Activated T-helper 2 cell treated with anti-CD3 and anti-CD28 coated beads, Interferon-gamma antibody, Interleukin-2, Interleukin-4, amounts not matched to agents 10 μg/mL and 5 μg/mL and 100 μg/mL, durations not matched to agents 14 hours and 24 hours and 36 hours (primary cell): ENCODE data around the gene DSCAML1. TPM values are rescaled to one million over a fixed set of nuclear protein-coding genes. Genes with fewer than 3 reads are reported as not detected.

Experiments
- DNase-seq: peaks from one replicate; pipeline ENCODE4 v3.0.0; 2021; ENCODE audit warnings: low spot score
- H3K27ac Mint-ChIP-seq: one replicate; pipeline ENCODE4 v1.8.0; 2021; ENCODE audit warnings: mixed read lengths
- H3K27me3 Mint-ChIP-seq: one replicate; pipeline ENCODE4 v1.8.0; 2021; ENCODE audit warnings: low read depth, mixed read lengths
- H3K36me3 Mint-ChIP-seq: one replicate; pipeline ENCODE4 v1.8.0; 2021; ENCODE audit warnings: low read depth, mixed read lengths
- H3K4me1 Mint-ChIP-seq: one replicate; pipeline ENCODE4 v1.8.0; 2021; ENCODE audit warnings: low read depth, mixed read lengths
- H3K4me3 Mint-ChIP-seq: one replicate; pipeline ENCODE4 v1.8.0; 2021; ENCODE audit warnings: low read depth, mild to moderate bottlenecking, moderate library complexity, mixed read lengths
- H3K9me3 Mint-ChIP-seq: one replicate; pipeline ENCODE4 v1.8.0; 2021; ENCODE audit warnings: mixed read lengths
- intact Hi-C: fragments of 100-400 bp; cut with micrococcal nuclease; formaldehyde crosslinking; loops from one replicate; pipeline ENCODE4 v1.15.1; 2023
- total RNA-seq: library from RNA; stranded (reverse); gene quantifications from 2 replicates; pipeline ENCODE4 v1.2.3, GENCODE V29; 2022

The DSCAML1 gene
- total RNA-seq, 1 donor from 2014 or later = not detected

DNA sequence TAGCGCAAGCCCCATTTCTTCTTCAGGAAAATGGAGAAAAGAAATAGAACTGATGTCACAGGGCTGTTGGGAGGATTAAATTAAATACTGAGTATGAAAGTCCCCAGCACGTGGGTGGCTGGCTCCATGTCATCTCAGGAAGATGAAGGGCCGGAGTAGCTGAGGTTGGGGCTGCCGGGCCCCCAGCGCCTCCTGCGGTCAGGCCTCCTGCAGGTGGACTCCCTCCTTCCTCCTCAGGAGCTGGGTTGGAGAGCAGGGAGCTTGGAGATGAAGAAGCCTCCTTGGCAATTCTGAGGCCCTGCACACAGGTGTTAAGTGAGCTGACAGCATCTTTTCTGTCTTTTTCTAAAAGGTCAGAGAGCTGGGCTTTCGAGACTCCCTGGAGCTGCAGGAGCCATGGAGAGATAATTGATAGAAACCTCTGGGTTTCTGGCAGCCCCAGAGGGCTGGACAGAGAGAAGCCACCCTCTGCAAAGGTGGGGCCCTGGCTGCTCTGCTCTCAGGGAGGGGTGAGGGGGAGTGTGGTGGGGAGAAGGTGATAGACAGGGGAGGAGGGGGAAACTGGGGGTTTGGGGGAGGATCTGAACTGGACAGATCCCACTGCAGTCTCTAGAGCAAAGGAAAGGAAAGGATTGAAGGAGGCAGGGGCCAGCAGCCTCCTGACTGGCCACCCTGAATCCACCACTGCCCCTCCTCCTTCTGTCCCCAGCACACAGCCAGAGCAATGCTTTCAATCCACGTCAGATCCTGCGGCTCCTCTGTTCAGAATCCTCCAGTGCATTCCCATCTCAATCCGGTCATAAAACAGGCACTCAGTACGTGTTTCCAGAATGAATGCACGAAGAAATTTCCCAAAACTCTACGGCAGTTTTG is 258.5 kb downstream of the DSCAML1 start:
- Mint-ChIP-seq H3K9me3 (no peaks in the 10 kb centered on the region), H3K4me1 (no peaks in the 10 kb centered on the region), H3K27ac (no peak overlapping the region), H3K4me3 (no peak overlapping the region), H3K36me3 (no peaks in the 10 kb centered on the region), H3K27me3 (no peaks in the 10 kb centered on the region)
- DNase-seq = no peak
- intact Hi-C loops = no loop called here

DNA sequence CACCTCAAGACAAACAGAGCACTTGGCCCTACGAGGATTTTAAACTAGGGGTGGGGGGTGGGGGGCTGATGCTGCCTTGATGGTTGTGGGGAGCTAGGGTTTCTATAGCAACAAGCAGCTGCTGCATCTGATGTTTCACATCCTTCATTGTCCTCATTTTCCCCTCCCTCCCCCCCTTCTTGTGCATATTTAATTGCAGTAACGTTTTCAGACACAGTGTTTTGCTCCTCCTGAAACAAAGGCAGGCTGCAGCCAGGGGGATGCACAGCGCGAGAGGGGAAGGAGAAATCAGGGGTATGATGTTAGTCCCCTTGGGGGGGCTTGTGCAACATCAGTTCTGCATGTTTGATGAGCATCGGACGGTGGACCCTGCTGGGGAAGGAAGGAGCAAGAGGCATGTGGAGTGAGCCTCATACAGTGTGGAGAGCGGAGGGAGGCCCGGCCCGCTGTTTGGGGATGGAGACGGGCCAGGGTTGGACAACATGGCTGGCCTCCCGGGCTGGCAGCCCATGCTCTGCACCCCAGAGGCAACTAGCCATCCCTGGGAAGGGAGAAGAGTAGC is 261.1 kb downstream of the DSCAML1 start:
- Mint-ChIP-seq H3K36me3 (no peaks in the 10 kb centered on the region), H3K27ac (no peak overlapping the region), H3K4me3 (no peak overlapping the region), H3K27me3 (no peaks in the 10 kb centered on the region), H3K9me3 (no peaks in the 10 kb centered on the region), H3K4me1 (no peaks in the 10 kb centered on the region)
- intact Hi-C loops = no loop called here
- no peak for DNase-seq

DNA sequence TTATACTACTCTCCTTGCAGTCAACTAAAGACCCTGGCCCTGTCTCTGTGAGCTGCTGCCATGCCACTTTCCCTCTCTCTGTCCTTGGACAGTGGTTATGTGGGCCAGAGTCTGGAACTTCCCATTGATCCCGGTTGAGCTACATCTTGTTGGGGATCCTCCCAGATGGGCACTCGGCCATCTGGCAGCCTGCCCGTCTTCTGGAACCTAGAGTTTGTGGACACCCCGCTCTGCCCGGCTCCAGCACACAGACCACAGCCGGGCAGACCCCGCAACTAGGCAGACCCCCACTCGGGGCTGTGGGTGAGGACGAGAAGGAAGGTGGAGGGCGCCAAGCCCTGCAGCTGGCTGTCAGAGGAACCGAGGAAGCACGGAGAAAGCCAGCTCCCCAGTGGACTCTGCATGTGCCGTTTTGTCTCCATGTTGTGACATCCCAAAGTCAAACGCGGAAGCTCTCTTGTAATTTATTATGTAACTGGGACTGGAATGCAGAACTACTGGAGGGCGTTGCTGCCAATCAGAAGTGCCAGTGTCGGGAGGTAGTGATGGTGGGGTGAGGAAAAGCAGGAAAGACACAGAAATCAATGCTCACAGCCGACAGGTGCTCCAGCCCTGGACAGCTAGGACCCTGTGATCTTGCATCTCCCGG is 261.7 kb downstream of the DSCAML1 start:
- intact Hi-C loops = no loop called here
- Mint-ChIP-seq H3K4me3 (no peak overlapping the region), H3K9me3 (no peaks in the 10 kb centered on the region), H3K36me3 (no peaks in the 10 kb centered on the region), H3K27ac (no peak overlapping the region), H3K27me3 (no peaks in the 10 kb centered on the region), H3K4me1 (no peaks in the 10 kb centered on the region)
- DNase-seq = no peak

DNA sequence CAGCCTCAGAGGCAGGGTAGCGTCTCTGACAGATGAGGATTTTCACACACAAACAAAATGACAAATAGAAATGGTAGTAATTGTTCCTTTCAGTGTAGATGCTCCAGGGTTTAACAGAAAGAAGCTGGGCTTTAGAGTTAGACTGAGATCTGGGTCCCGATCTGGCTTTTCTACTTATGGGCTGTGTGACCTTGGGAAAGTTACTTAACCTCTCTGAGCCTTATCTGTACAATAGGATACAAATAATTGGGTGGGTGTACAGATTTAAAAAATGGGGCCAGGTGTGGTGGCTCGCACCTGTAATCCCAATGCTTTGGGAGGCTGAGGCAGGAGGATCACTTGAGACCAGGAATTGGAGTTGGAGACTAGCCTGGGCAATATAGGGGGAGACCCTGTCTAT is 264.4 kb downstream of the DSCAML1 start:
- intact Hi-C loops = no loop called here
- H3K27ac Mint-ChIP-seq = no peak overlapping the region
- no peaks in the 10 kb centered on the region for H3K9me3 Mint-ChIP-seq
- H3K27me3 Mint-ChIP-seq = no peaks in the 10 kb centered on the region
- peaks cover 3% of the 10 kb centered on the region for H3K4me1 Mint-ChIP-seq
- H3K4me3 Mint-ChIP-seq = no peak overlapping the region
- no peaks in the 10 kb centered on the region for H3K36me3 Mint-ChIP-seq
- DNase-seq = no peak

DNA sequence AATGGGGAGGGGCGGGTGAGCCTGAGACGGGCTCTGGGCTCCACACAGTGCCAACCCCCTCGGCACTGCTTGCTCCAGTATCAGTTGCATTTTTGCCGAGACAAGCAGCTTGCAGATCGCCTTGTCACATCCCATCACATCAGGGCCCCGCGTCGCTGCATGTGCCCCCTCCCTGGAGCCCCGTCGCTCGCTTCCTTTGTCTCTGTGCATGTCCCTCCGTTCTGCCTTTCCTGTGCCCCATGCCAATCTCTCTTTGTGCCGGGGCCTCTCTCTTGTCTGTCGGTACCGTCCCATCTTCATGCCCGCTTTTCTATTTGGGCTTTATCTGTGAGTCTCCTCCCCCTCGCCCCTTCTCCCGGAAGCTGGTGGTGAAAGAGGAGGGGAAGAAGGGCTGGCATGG is 267.2 kb downstream of the DSCAML1 start:
- H3K36me3 Mint-ChIP-seq = no peaks in the 10 kb centered on the region
- no peaks in the 10 kb centered on the region for H3K9me3 Mint-ChIP-seq
- no peak overlapping the region for H3K27ac Mint-ChIP-seq
- DNase-seq = no peak
- peaks cover 3% of the 10 kb centered on the region for H3K4me1 Mint-ChIP-seq
- H3K4me3 Mint-ChIP-seq = no peak overlapping the region
- H3K27me3 Mint-ChIP-seq = no peaks in the 10 kb centered on the region
- intact Hi-C loops = no loop called here

GRCh38 chr11:117528097-117528721 is 268.8 kb downstream of the DSCAML1 start:
- H3K36me3 Mint-ChIP-seq = no peaks in the 10 kb centered on the region
- H3K4me3 Mint-ChIP-seq = no peak overlapping the region
- DNase-seq = no peak
- no peak overlapping the region for H3K27ac Mint-ChIP-seq
- peaks cover 3% of the 10 kb centered on the region for H3K4me1 Mint-ChIP-seq
- H3K27me3 Mint-ChIP-seq = no peaks in the 10 kb centered on the region
- H3K9me3 Mint-ChIP-seq = no peaks in the 10 kb centered on the region
- intact Hi-C loops = no loop called here

DNA sequence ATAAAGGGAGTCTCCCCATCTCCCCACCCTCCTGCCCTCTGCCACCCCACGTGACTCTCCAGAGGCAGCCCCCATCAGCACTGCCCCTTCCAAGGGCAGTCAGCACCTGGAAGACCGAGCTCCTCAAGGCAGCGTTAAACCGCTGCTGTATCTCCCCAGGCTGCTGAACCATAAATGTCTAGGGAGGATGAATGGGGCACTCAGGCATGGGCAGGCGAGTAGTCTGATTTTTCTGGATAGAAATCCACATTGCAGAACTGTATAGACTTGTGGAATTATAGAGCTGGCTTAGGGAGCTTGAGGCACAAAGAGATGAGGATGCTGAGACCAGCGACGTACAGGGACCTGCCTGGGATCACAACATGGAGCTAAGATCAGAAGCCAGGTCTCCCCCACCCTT is 269.7 kb downstream of the DSCAML1 start:
- peaks cover 3% of the 10 kb centered on the region for H3K4me1 Mint-ChIP-seq
- no peaks in the 10 kb centered on the region for H3K36me3 Mint-ChIP-seq
- no peaks in the 10 kb centered on the region for H3K9me3 Mint-ChIP-seq
- intact Hi-C loops = no loop called here
- H3K27me3 Mint-ChIP-seq = no peaks in the 10 kb centered on the region
- DNase-seq = no peak
- no peak overlapping the region for H3K27ac Mint-ChIP-seq
- no peak overlapping the region for H3K4me3 Mint-ChIP-seq

GRCh38 chr11:117525866-117526542 is 271.0 kb downstream of the DSCAML1 start:
- H3K36me3 Mint-ChIP-seq = no peaks in the 10 kb centered on the region
- no peak for DNase-seq
- H3K27me3 Mint-ChIP-seq = no peaks in the 10 kb centered on the region
- intact Hi-C loops = no loop called here
- H3K4me1 Mint-ChIP-seq = peaks cover 3% of the 10 kb centered on the region
- H3K4me3 Mint-ChIP-seq = no peak overlapping the region
- no peak overlapping the region for H3K27ac Mint-ChIP-seq
- no peaks in the 10 kb centered on the region for H3K9me3 Mint-ChIP-seq

GRCh38 chr11:117524468-117525183 is 272.4 kb downstream of the DSCAML1 start:
- Mint-ChIP-seq H3K27me3 (no peaks in the 10 kb centered on the region), H3K27ac (no peak overlapping the region), H3K36me3 (no peaks in the 10 kb centered on the region)

DNA sequence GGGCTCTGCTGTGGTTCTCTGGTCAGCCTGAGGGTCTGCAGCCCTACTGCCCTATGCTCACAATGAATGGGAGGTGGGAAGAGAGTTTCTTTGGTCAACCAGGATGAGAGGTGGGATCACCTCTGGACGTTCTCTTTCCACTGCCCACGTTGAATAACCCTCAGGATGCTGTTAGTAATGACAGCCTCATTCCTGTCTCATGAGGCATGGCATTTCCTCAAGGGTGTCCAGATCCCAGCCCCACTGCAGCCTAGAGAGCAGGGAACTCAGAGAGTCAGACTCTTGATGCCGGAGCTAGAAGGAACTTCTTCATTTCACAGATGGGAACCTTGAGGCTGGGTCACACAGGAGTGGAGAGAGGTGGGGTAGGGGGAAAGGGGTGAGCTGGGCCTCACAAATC is 273.3 kb downstream of the DSCAML1 start:
- H3K27me3 Mint-ChIP-seq = no peaks in the 10 kb centered on the region
- H3K27ac Mint-ChIP-seq = no peak overlapping the region
- intact Hi-C loops = no loop called here
- DNase-seq = no peak
- no peaks in the 10 kb centered on the region for H3K36me3 Mint-ChIP-seq
- H3K4me1 Mint-ChIP-seq = no peaks in the 10 kb centered on the region
- no peaks in the 10 kb centered on the region for H3K9me3 Mint-ChIP-seq
- no peak overlapping the region for H3K4me3 Mint-ChIP-seq

More at GRCh38 chr11:117524468-117525183, 272.4 kb downstream of the DSCAML1 start:
- intact Hi-C loops = no loop called here
- Mint-ChIP-seq H3K4me3 (no peak overlapping the region), H3K9me3 (no peaks in the 10 kb centered on the region), H3K4me1 (no peaks in the 10 kb centered on the region)
- DNase-seq = no peak

DNA sequence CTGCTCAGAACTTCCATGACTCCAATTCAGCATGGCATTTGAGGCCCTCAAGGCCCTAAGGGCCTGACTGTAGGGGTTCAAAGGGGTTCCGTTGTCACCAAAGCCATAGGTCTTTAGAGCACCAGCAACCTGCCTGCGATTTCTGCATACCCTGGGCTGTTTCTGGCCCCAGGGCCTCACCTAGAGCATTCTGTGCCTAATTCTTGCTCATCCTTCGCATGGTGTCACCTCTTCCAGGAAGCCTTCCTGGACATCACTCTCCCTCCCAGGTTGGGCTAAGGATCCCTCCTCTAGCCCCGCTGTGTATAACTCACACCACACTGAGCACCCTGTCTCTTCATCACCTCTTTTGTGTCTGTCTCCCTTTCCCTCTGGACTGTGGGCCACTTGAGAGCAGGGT is 275.0 kb downstream of the DSCAML1 start:
- H3K27me3 Mint-ChIP-seq = no peaks in the 10 kb centered on the region
- intact Hi-C loops = no loop called here
- no peaks in the 10 kb centered on the region for H3K9me3 Mint-ChIP-seq
- H3K4me3 Mint-ChIP-seq = no peak overlapping the region
- no peaks in the 10 kb centered on the region for H3K36me3 Mint-ChIP-seq
- no peak for DNase-seq
- no peak overlapping the region for H3K27ac Mint-ChIP-seq
- H3K4me1 Mint-ChIP-seq = no peaks in the 10 kb centered on the region

GRCh38 chr11:117520966-117521365 is 276.1 kb downstream of the DSCAML1 start:
- no peak for DNase-seq
- no peak overlapping the region for H3K27ac Mint-ChIP-seq
- no peaks in the 10 kb centered on the region for H3K4me1 Mint-ChIP-seq
- intact Hi-C loops = no loop called here
- no peak overlapping the region for H3K4me3 Mint-ChIP-seq
- no peaks in the 10 kb centered on the region for H3K36me3 Mint-ChIP-seq
- H3K27me3 Mint-ChIP-seq = no peaks in the 10 kb centered on the region
- H3K9me3 Mint-ChIP-seq = no peaks in the 10 kb centered on the region
